ENCODE results near the gene THUMPD1. TPM values are rescaled to one million over a fixed set of nuclear protein-coding genes. Genes with fewer than 3 reads are reported as not detected.
"Not testable (repeated sequence)": the region's sequence is repeated elsewhere in the genome, so short reads cannot be mapped to it uniquely, and the experiment has no call there.

The THUMPD1 gene
- total RNA-seq, 1 donor: 74.7 TPM

DNA sequence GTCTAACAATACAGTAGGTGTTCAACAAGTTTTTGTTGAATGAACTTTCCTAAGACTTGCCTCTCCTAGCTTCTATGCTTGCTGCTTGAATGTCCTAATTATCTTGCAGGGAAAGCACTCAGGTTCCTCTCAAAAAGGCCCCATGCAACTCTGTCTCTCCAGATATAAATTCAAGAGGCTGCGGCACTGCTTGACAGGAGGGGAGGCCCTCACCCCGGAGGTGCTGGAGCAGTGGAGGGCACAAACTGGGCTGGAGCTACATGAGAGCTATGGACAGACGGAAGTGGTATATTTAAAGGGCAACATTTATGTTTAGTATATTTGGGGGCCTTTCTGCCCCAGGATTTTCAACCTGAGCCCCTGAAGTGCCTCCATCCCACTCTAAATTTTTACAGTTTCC is 14.4 kb downstream of the THUMPD1 start:
- no peak overlapping the region for H3K4me3 ChIP-seq (ENCODE audit: low read depth, low read length)
- no peak for TF ChIP-seq CTCF (IDR thresholded peaks at IDR 0.05; ENCODE audit: insufficient read depth, low read depth, low read length)

DNA sequence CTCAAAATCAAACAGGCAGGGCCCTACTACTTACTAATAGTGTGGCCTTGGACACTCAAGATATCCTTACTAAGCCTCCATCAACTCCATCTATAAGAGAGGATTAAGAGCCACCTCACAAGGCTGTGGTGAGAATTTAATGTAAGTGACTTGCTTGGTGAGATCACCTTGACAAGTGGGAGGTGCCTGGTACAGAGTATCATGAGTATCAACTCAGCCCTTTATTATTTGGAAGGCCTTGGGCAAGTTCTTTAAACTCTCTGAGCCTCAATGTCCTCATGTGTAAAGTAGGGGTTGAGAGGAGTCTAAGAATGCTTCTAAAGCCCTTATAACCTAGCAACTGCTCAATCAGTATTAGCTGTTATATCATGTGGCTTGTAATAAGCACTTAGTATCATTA is 15.0 kb downstream of the THUMPD1 start:
- TF ChIP-seq CTCF (IDR thresholded peaks at IDR 0.05; ENCODE audit: insufficient read depth, low read depth, low read length): no peak
- H3K4me3 ChIP-seq (ENCODE audit: low read depth, low read length): no peak overlapping the region
- no peak for DNase-seq (ENCODE audit: low read depth)

More for the DNA sequence above, 14.4 kb downstream of the THUMPD1 start:
- no peak for DNase-seq (ENCODE audit: low read depth)

DNA sequence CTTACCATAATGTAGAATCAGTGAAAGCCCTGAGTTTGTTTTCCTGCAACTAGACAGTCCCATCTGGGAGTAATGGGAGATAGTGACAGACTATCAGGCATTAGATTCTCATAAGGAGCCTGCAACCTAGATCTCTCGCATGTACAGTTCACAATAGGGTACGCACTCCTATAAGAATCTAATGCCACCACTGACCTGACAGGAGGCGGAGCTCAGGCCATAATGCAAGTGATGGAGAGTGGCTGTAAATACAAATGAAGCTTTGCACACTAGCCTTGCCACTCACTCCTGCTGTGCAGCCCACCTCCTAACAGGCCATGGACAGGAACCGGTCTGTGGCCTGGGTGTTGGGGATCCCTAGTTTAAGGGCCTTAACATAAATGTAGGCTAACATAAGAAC is 21.4 kb downstream of the THUMPD1 start:
- TF ChIP-seq CTCF (IDR thresholded peaks at IDR 0.05; ENCODE audit: insufficient read depth, low read depth, low read length): no peak
- DNase-seq (ENCODE audit: low read depth): no peak
- no peak overlapping the region for H3K4me3 ChIP-seq (ENCODE audit: low read depth, low read length)

DNA sequence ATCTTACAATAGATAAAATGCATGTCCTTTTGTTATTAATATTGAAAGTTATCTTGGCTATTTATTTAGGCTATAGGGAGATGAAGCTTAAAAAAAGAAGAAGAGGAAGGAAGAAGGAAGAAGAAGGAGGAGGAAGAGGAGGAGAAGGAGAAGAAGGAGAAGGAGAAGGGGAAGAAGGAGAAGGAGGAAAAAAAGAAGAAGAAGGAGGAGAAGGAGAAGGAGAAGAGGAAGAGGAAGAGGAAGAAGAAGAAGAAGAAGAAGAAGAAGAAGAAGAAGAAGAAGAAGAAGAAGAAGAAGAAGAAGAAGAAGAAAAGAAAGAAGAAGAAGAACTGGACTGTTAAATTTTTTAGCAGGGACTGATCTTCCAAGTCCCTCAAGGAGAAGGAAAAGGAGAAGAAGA is 23.9 kb downstream of the THUMPD1 start:
- not testable (repeated sequence) for H3K4me3 ChIP-seq (ENCODE audit: low read depth, low read length); DNase-seq (ENCODE audit: low read depth)

DNA sequence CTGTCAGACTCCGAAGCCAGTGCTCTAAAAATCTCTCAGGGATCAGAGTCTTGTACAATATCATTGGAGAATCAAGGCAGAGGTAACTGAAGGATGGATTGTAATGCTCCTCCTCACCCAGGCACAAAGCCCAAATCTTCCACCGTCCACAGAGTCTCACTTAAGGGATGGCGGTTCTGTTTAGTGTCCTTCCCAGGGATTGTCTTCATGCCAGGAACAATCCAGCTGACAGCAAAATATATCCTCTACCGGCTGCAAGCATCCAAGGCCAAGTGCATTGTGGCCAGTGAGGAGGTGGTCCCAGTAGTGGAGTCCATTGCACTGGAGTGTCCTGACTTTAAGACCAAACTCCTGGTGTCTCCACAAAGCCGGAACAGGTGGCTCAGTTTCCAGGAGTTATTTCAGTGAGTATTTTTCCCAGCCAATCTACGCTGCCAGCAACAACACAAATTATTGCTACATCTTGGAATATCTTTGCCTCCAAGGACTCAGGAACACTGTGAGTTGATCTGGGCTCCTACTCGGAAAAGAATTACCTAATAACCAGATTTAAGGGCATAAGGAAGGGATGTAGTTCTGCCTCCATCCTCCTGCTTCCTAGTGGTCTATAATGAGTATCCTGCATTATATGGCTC is 30.2 kb downstream of the THUMPD1 start:
- H3K4me3 ChIP-seq (ENCODE audit: low read depth, low read length): no peak overlapping the region
- no peak for TF ChIP-seq CTCF (IDR thresholded peaks at IDR 0.05; ENCODE audit: insufficient read depth, low read depth, low read length)
- no peak for DNase-seq (ENCODE audit: low read depth)

GRCh38 chr16:20708129-20708528 is 33.5 kb downstream of the THUMPD1 start:
- DNase-seq (ENCODE audit: low read depth): peak; percentile 16
- not testable (repeated sequence) for H3K4me3 ChIP-seq (ENCODE audit: low read depth, low read length)

GRCh38 chr16:20707461-20707860 is 34.2 kb downstream of the THUMPD1 start:
- no peak overlapping the region for H3K4me3 ChIP-seq (ENCODE audit: low read depth, low read length)
- DNase-seq (ENCODE audit: low read depth): no peak
- TF ChIP-seq CTCF (IDR thresholded peaks at IDR 0.05; ENCODE audit: insufficient read depth, low read depth, low read length): no peak

DNA sequence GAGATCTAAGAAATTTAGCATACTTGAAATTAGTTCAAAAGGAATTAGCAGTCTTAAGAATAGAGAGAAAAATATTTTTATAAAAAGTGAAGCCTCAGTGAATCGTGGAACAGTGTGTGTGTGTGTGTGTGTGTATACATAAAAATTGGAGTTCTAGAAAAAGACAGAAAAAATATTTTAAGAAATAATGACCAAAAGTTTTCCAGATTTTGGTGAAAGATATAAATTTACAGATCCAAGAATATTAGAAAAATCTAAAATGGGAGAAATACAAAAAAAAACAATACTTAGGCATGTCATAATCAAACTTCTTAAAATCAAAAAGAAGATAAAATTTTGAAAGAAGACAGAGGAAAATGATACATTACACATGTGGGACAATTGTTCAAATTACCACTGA is 35.6 kb downstream of the THUMPD1 start:
- H3K4me3 ChIP-seq (ENCODE audit: low read depth, low read length); DNase-seq (ENCODE audit: low read depth): not testable (repeated sequence)
